Liver (tissue), 9 donors: Measurements from ENCODE around the gene CASTOR1. TPM values are rescaled to one million over a fixed set of nuclear protein-coding genes. Genes with fewer than 3 reads are reported as not detected.

Source experiments
- DNase-seq: peaks from one replicate; pipeline ENCODE4 v3.0.0-alpha.2; 2017; ENCODE audit warnings: low spot score
- H3K27ac ChIP-seq, 2 donors: one replicate each; pipeline ENCODE4 v1.7.0; 2013; ENCODE audit warnings: inconsistent platforms in 2 of 2, low read length in 2 of 2, control low read depth in 1 of 2, low read depth in 1 of 2, mild to moderate bottlenecking in 1 of 2
- H3K27me3 ChIP-seq, 4 donors: one replicate each; pipeline versions ENCODE4 v1.6.1 to v1.7.0; 2013; ENCODE audit warnings: low read length in 3 of 4, inconsistent platforms in 1 of 4, mild to moderate bottlenecking in 1 of 4, moderate library complexity in 1 of 4; ENCODE audit not compliant: control insufficient read depth in 4 of 4, insufficient read depth in 4 of 4
- H3K36me3 ChIP-seq, 4 donors: one replicate each; pipeline versions ENCODE4 v1.6.1 to v1.7.0; 2013; ENCODE audit warnings: low read length in 3 of 4, mild to moderate bottlenecking in 3 of 4, low read depth in 1 of 4, moderate library complexity in 1 of 4; ENCODE audit not compliant: control insufficient read depth in 4 of 4, insufficient read depth in 3 of 4
- H3K4me1 ChIP-seq, 4 donors: one replicate each; pipeline versions ENCODE4 v1.6.1 to v1.7.0; 2013; ENCODE audit warnings: low read length in 3 of 4, mild to moderate bottlenecking in 3 of 4, moderate library complexity in 1 of 4; ENCODE audit not compliant: control insufficient read depth in 4 of 4, insufficient read depth in 4 of 4
- H3K4me3 ChIP-seq, 3 donors: one replicate each; pipeline versions ENCODE4 v1.6.1 to v1.7.0; 2013; ENCODE audit warnings: low read length in 3 of 3, control low read depth in 1 of 3, low read depth in 1 of 3, mild to moderate bottlenecking in 1 of 3
- H3K9ac ChIP-seq, 2 donors: one replicate each; pipeline ENCODE4 v1.7.0; 2013; ENCODE audit warnings: low read length in 2 of 2, mild to moderate bottlenecking in 2 of 2, moderate library complexity in 2 of 2, control low read depth in 1 of 2, low read depth in 1 of 2
- H3K9me3 ChIP-seq, 4 donors: one replicate each; pipeline versions ENCODE4 v1.6.1 to v1.7.0; 2013; ENCODE audit warnings: low read length in 3 of 4; ENCODE audit not compliant: control insufficient read depth in 4 of 4
- EGR1 ChIP-seq, 2 donors: IDR thresholded peaks; 2 replicates each; pipeline ENCODE4 v1.6.1; 2016 to 2018; ENCODE audit warnings: antibody characterized with exemption in 2 of 2, low read depth in 2 of 2
- FOXA1 ChIP-seq: IDR thresholded peaks from 2 replicates; pipeline ENCODE4 v1.6.1; 2016; ENCODE audit warnings: antibody characterized with exemption
- FOXA2 ChIP-seq: IDR thresholded peaks from 2 replicates; pipeline ENCODE4 v1.6.1; 2016; ENCODE audit warnings: antibody characterized with exemption
- GABPA ChIP-seq, 2 donors: IDR thresholded peaks in 1 of 2; conservative IDR thresholded peaks in 1 of 2; 2 replicates each; pipeline ENCODE4 v1.6.1; 2016; ENCODE audit warnings: antibody characterized with exemption in 2 of 2, mild to moderate bottlenecking in 1 of 2, moderate library complexity in 1 of 2
- HNF4A ChIP-seq, 2 donors: conservative IDR thresholded peaks; 2 replicates each; pipeline ENCODE4 v1.6.1; 2016; ENCODE audit warnings: antibody characterized with exemption in 2 of 2, mild to moderate bottlenecking in 2 of 2
- HNF4G ChIP-seq: IDR thresholded peaks from 2 replicates; pipeline ENCODE4 v1.6.1; 2016; ENCODE audit warnings: antibody characterized with exemption
- NR2F2 ChIP-seq: IDR thresholded peaks from 2 replicates; pipeline ENCODE4 v1.6.1; 2016; ENCODE audit warnings: antibody characterized with exemption
- RAD21 ChIP-seq, 2 donors: IDR thresholded peaks; 2 replicates each; pipeline ENCODE4 v1.6.1; 2016; ENCODE audit warnings: antibody characterized with exemption in 2 of 2, mild to moderate bottlenecking in 2 of 2
- RXRA ChIP-seq, 2 donors: IDR thresholded peaks; 2 replicates each; pipeline ENCODE4 v1.6.1; 2017 to 2018; ENCODE audit warnings: antibody characterized with exemption in 2 of 2, mild to moderate bottlenecking in 1 of 2
- SP1 ChIP-seq: IDR thresholded peaks from 2 replicates; pipeline ENCODE4 v1.6.1; 2018; ENCODE audit warnings: antibody characterized with exemption, mild to moderate bottlenecking
- TAF1 ChIP-seq: conservative IDR thresholded peaks from 2 replicates; pipeline ENCODE4 v1.6.1; 2016; ENCODE audit warnings: antibody characterized with exemption, mild to moderate bottlenecking
- YY1 ChIP-seq: IDR thresholded peaks from 2 replicates; pipeline ENCODE4 v1.6.1; 2016; ENCODE audit warnings: antibody characterized with exemption, mild to moderate bottlenecking
- WGBS: extraction: QIAGEN DNeasy Blood & Tissue Kit; methylation state at CpG from one replicate; pipeline ENCODE4 v1.1.7; 2013; 5-methylcytosine and 5-hydroxymethylcytosine counted together
- polyA plus RNA-seq, 2 donors: library from polyadenylated mRNA; stranded (reverse) in 1 of 2; unstranded in 1 of 2; fragments of 200-250 nt in 1 of 2; fragments of >200 nt in 1 of 2; fragmentation: Nextera tagmentation in 1 of 2; extraction: Ambion mirVana in 1 of 2; gene quantifications; one replicate each; pipeline versions ENCODE4 v1.2.1 to v1.2.3, GENCODE V29; 2013 to 2015
- total RNA-seq, 2 donors: library from RNA; depleted of rRNA; stranded (reverse); fragments of >200 nt; gene quantifications; one replicate each; pipeline ENCODE4 v1.2.3, GENCODE V29; 2014
- TF ChIP-seq, protein P1 (sequence below): IDR thresholded peaks from 2 replicates; pipeline ENCODE4 v1.6.1; 2016; ENCODE audit warnings: antibody characterized with exemption
- TF ChIP-seq, protein P2 (sequence below): IDR thresholded peaks from 2 replicates; pipeline ENCODE4 v1.6.1; 2016; ENCODE audit warnings: antibody characterized with exemption, mild to moderate bottlenecking
- TF ChIP-seq, protein P3 (sequence below): IDR thresholded peaks from 2 replicates; pipeline ENCODE4 v1.6.1; 2016; ENCODE audit warnings: antibody characterized with exemption
- TF ChIP-seq, protein P4 (sequence below): fragments of 150-350 bp; IDR thresholded peaks from 2 replicates; pipeline ENCODE4 v1.5.1; 2017; ENCODE audit warnings: improper control_type of control experiment, low read depth, low read length; ENCODE audit not compliant: missing input control
- TF ChIP-seq, protein P5 (sequence below): IDR thresholded peaks from 2 replicates; pipeline ENCODE4 v1.6.1; 2016; ENCODE audit warnings: antibody characterized with exemption
- donor health status: healthy.
- donor health status: healthy.
- donor health status: healthy.
- donor health status: healthy.
- donor health status: healthy.

The CASTOR1 gene
- total and polyA plus RNA-seq, 4 donors = 1.8 to 5.4 (median 2.4) TPM

DNA sequence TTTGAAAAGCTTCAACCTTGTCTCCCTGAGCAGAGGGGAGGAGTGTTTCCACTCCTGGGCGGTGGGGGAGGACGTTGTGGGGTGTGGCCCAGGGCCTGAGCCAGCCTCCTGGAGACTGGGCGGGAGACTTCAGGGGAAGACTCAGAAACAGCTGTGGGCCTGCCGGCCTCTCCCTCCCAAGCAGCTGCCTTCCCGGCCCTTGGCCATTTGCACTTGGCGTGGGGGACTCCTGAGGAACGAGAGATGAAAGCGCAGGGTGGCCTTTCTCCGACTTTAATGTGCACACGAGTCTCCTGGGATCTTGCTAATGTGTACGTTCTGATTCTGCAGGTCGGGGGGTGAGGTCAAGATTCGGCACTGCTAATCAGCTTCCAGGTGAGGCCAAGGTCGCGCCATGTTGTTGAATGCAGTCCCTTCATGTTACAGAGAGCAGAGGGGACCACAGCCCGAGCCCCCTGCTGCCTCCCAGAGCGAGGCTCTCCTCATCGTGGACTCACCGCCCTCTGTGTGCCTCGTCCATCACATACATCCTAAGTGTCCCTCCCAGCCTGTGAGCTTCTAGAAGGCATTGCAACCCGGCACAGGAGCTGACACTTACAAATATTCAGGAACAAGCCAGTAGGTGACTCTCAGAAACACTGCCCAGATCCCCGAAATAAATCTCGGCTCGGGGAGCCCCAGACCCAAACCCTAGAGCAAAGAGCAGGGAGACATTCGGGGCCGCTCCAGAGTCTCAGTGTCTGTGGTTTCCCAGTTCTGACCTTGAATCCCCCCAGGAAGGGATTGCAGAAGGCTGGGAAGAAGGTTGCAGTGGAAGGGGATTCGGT, 50.4 kb downstream of the CASTOR1 start:
- Histone ChIP-seq H3K9me3 (no peaks in the 10 kb centered on the region), H3K27me3 (no peaks in the 10 kb centered on the region), H3K36me3 (no peaks in the 10 kb centered on the region), H3K4me1 (no peaks in the 10 kb centered on the region), H3K4me3 (no peak overlapping the region), H3K9ac (no peak overlapping the region), H3K27ac (no peak overlapping the region)
- 84% methylated on average over 27 of the region's 27 CpGs for WGBS
- no peak for DNase-seq
- TF ChIP-seq EGR1 (IDR thresholded peaks at IDR 0.05; ENCODE audit: low read depth in 2 of 2) (no peak), HNF4A (conservative IDR thresholded peaks at IDR 0.05) (no peak), YY1 (no peak), FOXA1 (no peak), GABPA (IDR thresholded peaks at IDR 0.05 in 1 of 2, conservative IDR thresholded peaks at IDR 0.05 in 1 of 2) (no peak), SP1 (no peak), RAD21 (IDR thresholded peaks at IDR 0.05) (no peak), HNF4G (no peak), FOXA2 (no peak), NR2F2 (no peak), TAF1 (no peak), RXRA (IDR thresholded peaks at IDR 0.05) (no peak)
- TF ChIP-seq, protein P1, sequence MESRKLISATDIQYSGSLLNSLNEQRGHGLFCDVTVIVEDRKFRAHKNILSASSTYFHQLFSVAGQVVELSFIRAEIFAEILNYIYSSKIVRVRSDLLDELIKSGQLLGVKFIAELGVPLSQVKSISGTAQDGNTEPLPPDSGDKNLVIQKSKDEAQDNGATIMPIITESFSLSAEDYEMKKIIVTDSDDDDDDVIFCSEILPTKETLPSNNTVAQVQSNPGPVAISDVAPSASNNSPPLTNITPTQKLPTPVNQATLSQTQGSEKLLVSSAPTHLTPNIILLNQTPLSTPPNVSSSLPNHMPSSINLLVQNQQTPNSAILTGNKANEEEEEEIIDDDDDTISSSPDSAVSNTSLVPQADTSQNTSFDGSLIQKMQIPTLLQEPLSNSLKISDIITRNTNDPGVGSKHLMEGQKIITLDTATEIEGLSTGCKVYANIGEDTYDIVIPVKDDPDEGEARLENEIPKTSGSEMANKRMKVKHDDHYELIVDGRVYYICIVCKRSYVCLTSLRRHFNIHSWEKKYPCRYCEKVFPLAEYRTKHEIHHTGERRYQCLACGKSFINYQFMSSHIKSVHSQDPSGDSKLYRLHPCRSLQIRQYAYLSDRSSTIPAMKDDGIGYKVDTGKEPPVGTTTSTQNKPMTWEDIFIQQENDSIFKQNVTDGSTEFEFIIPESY = no peak
- TF ChIP-seq, protein P2, sequence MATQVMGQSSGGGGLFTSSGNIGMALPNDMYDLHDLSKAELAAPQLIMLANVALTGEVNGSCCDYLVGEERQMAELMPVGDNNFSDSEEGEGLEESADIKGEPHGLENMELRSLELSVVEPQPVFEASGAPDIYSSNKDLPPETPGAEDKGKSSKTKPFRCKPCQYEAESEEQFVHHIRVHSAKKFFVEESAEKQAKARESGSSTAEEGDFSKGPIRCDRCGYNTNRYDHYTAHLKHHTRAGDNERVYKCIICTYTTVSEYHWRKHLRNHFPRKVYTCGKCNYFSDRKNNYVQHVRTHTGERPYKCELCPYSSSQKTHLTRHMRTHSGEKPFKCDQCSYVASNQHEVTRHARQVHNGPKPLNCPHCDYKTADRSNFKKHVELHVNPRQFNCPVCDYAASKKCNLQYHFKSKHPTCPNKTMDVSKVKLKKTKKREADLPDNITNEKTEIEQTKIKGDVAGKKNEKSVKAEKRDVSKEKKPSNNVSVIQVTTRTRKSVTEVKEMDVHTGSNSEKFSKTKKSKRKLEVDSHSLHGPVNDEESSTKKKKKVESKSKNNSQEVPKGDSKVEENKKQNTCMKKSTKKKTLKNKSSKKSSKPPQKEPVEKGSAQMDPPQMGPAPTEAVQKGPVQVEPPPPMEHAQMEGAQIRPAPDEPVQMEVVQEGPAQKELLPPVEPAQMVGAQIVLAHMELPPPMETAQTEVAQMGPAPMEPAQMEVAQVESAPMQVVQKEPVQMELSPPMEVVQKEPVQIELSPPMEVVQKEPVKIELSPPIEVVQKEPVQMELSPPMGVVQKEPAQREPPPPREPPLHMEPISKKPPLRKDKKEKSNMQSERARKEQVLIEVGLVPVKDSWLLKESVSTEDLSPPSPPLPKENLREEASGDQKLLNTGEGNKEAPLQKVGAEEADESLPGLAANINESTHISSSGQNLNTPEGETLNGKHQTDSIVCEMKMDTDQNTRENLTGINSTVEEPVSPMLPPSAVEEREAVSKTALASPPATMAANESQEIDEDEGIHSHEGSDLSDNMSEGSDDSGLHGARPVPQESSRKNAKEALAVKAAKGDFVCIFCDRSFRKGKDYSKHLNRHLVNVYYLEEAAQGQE = no peak
- TF ChIP-seq, protein P3, sequence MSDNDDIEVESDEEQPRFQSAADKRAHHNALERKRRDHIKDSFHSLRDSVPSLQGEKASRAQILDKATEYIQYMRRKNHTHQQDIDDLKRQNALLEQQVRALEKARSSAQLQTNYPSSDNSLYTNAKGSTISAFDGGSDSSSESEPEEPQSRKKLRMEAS = no peak
- TF ChIP-seq, protein P4, sequence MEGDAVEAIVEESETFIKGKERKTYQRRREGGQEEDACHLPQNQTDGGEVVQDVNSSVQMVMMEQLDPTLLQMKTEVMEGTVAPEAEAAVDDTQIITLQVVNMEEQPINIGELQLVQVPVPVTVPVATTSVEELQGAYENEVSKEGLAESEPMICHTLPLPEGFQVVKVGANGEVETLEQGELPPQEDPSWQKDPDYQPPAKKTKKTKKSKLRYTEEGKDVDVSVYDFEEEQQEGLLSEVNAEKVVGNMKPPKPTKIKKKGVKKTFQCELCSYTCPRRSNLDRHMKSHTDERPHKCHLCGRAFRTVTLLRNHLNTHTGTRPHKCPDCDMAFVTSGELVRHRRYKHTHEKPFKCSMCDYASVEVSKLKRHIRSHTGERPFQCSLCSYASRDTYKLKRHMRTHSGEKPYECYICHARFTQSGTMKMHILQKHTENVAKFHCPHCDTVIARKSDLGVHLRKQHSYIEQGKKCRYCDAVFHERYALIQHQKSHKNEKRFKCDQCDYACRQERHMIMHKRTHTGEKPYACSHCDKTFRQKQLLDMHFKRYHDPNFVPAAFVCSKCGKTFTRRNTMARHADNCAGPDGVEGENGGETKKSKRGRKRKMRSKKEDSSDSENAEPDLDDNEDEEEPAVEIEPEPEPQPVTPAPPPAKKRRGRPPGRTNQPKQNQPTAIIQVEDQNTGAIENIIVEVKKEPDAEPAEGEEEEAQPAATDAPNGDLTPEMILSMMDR = no peak
- TF ChIP-seq, protein P5, sequence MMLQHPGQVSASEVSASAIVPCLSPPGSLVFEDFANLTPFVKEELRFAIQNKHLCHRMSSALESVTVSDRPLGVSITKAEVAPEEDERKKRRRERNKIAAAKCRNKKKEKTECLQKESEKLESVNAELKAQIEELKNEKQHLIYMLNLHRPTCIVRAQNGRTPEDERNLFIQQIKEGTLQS = no peak
